Activated CD4-positive, alpha-beta T cell treated with anti-CD3 and anti-CD28 coated beads for 4 hours (primary cell): ENCODE data around the gene RIT1.

Source experiments
- DNase-seq, 2 donors: peaks; one replicate each; pipeline ENCODE4 v3.0.0-alpha.2; 2020

Gene RIT1

GRCh38 chr1:155889566-155889965 lies 21.6 kb downstream of the RIT1 start:
- DNase-seq = no peak

- DNase-seq = no peak
Measured at GRCh38 chr1:155888481-155888880, 22.7 kb downstream of the RIT1 start.

- no peak for DNase-seq
Measured at GRCh38 chr1:155884982-155885381, 26.2 kb downstream of the RIT1 start.

GRCh38 chr1:155884031-155884960 lies 26.9 kb downstream of the RIT1 start:
- DNase-seq = no peak

- DNase-seq = no peak
Measured at GRCh38 chr1:155882766-155883165, 28.4 kb downstream of the RIT1 start.

- no peak for DNase-seq
Measured at GRCh38 chr1:155882235-155882634, 28.9 kb downstream of the RIT1 start.

- no peak for DNase-seq
Measured at GRCh38 chr1:155880950-155881349, 30.2 kb downstream of the RIT1 start.

GRCh38 chr1:155880251-155880650 lies 30.9 kb downstream of the RIT1 start:
- DNase-seq = no peak

- DNase-seq = no peak
Measured at GRCh38 chr1:155877945-155878344, 33.2 kb downstream of the RIT1 start.

GRCh38 chr1:155873860-155874259 lies 37.3 kb downstream of the RIT1 start:
- DNase-seq = no peak

- DNase-seq = no peak
Measured at GRCh38 chr1:155872527-155872926, 38.6 kb downstream of the RIT1 start.

GRCh38 chr1:155871390-155871789 lies 39.8 kb downstream of the RIT1 start:
- DNase-seq = no peak

GRCh38 chr1:155867766-155868165 lies 43.4 kb downstream of the RIT1 start:
- DNase-seq = no peak

- DNase-seq = no peak
Measured at GRCh38 chr1:155864393-155864792, 46.8 kb downstream of the RIT1 start.

GRCh38 chr1:155861896-155862295 lies 49.3 kb downstream of the RIT1 start:
- DNase-seq = no peak

GRCh38 chr1:155860970-155861510 lies 50.1 kb downstream of the RIT1 start:
- no peak for DNase-seq

GRCh38 chr1:155859881-155860871 lies 51.0 kb downstream of the RIT1 start:
- peak; percentile 26 to 43 for DNase-seq

GRCh38 chr1:155859234-155859829 lies 51.8 kb downstream of the RIT1 start, which contains the start of gene SYT11:
SYT11 (plus strand) TSS chr1:155859567; CDS start chr1:155859762, 195 bp downstream.
- DNase-seq = peak; percentile 93 to 96

- peak; percentile 4 to 6 for DNase-seq
Measured at GRCh38 chr1:155858800-155859233, 52.3 kb downstream of the RIT1 start.

- DNase-seq = peak; percentile 86
Measured at GRCh38 chr1:155856975-155857930, 53.9 kb downstream of the RIT1 start, which contains the start of gene GON4L. GON4L (minus strand) TSS chr1:155857214; CDS start chr1:155853780, 3,434 bp downstream.
